RWPE2 (cell line): ENCODE measurements around the gene SGMS1.
"Not testable (repeated sequence)": the region's sequence is repeated elsewhere in the genome, so short reads cannot be mapped to it uniquely, and the experiment has no call there.

Experiments
- ATAC-seq: fragments of 200-7000 bp; cut with Tn5 transposase; 3 replicates; pipeline ENCODE4 v1.9.1; 2021; ENCODE audit warnings: low read depth
- DNase-seq: peaks from one replicate; pipeline ENCODE4 v3.0.0-alpha.2; 2020; ENCODE audit warnings: low spot score
- H3K27ac ChIP-seq: fragments of 450-650 bp; 2 replicates; pipeline ENCODE4 v1.5.1; 2017; ENCODE audit warnings: mild to moderate bottlenecking; ENCODE audit not compliant: poor library complexity, severe bottlenecking
- H3K27me3 ChIP-seq: fragments of 250-450 bp; sonication (Bioruptor Pico); 2 replicates; pipeline ENCODE4 v1.5.1; 2021; ENCODE audit warnings: mild to moderate bottlenecking, moderate library complexity; ENCODE audit not compliant: insufficient read depth, poor library complexity, severe bottlenecking
- H3K36me3 ChIP-seq: fragments of 250-450 bp; sonication (Bioruptor Pico); 2 replicates; pipeline ENCODE4 v1.5.1; 2020; ENCODE audit warnings: low read depth, mild to moderate bottlenecking, moderate library complexity
- H3K4me1 ChIP-seq: fragments of 250-450 bp; sonication (Bioruptor Pico); 2 replicates; pipeline ENCODE4 v1.5.1; 2021; ENCODE audit warnings: mild to moderate bottlenecking, moderate library complexity; ENCODE audit not compliant: insufficient read depth, poor library complexity, severe bottlenecking
- H3K4me3 ChIP-seq: fragments of 250-450 bp; sonication (Bioruptor Pico); 2 replicates; pipeline ENCODE4 v1.5.1; 2021; ENCODE audit warnings: mild to moderate bottlenecking, moderate library complexity; ENCODE audit not compliant: severe bottlenecking
- H3K9me3 ChIP-seq: fragments of 250-450 bp; sonication (Bioruptor Pico); 2 replicates; pipeline ENCODE4 v1.5.1; 2021; ENCODE audit warnings: mild to moderate bottlenecking, moderate library complexity; ENCODE audit not compliant: severe bottlenecking
- TF ChIP-seq, protein P1 (sequence below): fragments of 450-650 bp; IDR thresholded peaks from one replicate; pipeline ENCODE4 v1.5.1; 2017; ENCODE audit warnings: mild to moderate bottlenecking, moderate library complexity; ENCODE audit not compliant: poor library complexity, severe bottlenecking

The SGMS1 gene

DNA sequence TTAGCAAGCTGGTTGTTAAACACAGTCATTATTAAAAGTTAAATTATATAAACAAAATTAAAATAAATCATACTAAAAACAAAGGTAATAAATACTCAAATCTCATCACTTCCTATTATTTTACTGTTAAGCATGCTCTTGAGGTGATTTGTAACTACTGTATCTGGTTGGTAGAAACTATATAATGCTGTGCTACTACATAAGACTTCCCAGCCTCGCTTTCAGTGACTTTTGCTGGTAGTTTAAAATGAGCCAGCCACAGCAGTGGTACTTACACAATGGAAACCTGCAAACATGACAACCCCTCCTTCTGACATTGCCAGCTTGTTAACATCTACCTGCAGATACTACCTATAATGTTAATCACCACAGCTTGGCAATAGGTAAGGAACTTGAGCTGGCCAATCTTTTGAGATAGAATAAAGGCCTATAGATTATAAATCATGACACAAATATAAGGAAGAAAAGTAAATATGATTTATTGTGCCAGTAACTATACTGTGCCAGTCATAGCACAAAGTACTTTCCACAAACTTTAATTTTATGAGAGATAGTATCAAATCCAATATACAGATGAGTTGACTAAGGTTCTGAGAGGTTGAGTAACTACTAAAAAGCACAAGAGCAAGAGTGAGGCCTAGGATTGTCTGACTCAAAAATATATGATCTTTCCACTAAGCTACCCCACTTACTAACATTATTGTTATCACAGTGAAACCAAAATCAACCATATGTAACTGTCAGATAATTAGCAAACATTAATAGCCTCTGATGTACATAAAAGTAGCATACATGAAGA lies 191.3 kb downstream of the SGMS1 start:
- Histone ChIP-seq H3K36me3 (no peaks in the 10 kb centered on the region), H3K27me3 (no peaks in the 10 kb centered on the region), H3K9me3 (no peaks in the 10 kb centered on the region), H3K4me3 (no peak overlapping the region), H3K27ac (no peak overlapping the region), H3K4me1 (peaks cover 7% of the 10 kb centered on the region)
- TF ChIP-seq, protein P1, sequence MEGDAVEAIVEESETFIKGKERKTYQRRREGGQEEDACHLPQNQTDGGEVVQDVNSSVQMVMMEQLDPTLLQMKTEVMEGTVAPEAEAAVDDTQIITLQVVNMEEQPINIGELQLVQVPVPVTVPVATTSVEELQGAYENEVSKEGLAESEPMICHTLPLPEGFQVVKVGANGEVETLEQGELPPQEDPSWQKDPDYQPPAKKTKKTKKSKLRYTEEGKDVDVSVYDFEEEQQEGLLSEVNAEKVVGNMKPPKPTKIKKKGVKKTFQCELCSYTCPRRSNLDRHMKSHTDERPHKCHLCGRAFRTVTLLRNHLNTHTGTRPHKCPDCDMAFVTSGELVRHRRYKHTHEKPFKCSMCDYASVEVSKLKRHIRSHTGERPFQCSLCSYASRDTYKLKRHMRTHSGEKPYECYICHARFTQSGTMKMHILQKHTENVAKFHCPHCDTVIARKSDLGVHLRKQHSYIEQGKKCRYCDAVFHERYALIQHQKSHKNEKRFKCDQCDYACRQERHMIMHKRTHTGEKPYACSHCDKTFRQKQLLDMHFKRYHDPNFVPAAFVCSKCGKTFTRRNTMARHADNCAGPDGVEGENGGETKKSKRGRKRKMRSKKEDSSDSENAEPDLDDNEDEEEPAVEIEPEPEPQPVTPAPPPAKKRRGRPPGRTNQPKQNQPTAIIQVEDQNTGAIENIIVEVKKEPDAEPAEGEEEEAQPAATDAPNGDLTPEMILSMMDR, result no peak
- ATAC-seq (no peak), DNase-seq (no peak)

DNA sequence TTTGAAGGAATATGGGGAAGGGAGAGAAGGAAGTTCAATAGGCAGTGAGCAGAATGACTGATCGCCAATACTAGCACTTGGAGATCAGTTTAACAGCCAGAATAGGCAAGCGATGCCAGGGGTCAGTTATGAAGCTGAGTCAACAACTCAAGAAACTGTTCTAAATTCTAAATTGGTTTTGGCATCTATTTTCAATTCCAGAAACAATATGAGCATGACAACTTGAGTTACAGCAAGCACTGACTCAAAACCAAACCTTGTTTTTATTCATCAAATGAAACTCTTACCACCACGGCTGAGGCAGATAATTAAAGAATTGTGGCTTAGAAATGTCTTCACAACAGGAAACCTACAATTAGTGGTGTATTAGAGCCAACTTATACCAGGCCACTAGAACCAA lies 192.0 kb downstream of the SGMS1 start:
- Histone ChIP-seq H3K27ac (peak overlapping the region; percentile 0), H3K36me3 (no peaks in the 10 kb centered on the region), H3K9me3 (no peaks in the 10 kb centered on the region), H3K27me3 (no peaks in the 10 kb centered on the region), H3K4me1 (peaks cover 7% of the 10 kb centered on the region), H3K4me3 (no peak overlapping the region)
- no peak for DNase-seq
- TF ChIP-seq, protein P1, result no peak
- no peak for ATAC-seq

DNA sequence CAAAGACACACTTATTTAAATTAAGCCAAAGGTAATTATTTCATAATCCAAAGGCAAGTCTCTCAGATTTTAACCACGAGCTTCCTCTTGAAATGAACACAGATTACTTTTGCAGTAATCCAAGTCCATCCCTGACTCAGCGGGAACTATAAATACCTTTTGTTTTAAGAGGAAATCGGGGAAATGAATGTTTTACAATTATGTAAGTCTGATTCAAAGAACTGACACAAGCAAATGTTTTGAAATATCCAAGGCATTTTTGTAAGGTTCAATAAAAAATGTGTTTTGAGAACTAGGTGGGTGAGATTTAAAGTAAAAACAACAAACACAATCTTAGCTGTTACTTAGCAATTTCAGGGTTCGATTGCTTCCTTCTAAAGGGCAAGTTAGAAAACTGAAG lies 192.6 kb downstream of the SGMS1 start:
- peak; percentile 41; the same call in 1 of the 3 replicates for ATAC-seq
- H3K9me3 ChIP-seq, result no peaks in the 10 kb centered on the region
- H3K4me1 ChIP-seq, result peaks cover 7% of the 10 kb centered on the region
- no peak overlapping the region for H3K4me3 ChIP-seq
- no peaks in the 10 kb centered on the region for H3K27me3 ChIP-seq
- DNase-seq, result no peak
- H3K36me3 ChIP-seq, result no peaks in the 10 kb centered on the region
- TF ChIP-seq, protein P1, result no peak
- H3K27ac ChIP-seq, result peak overlapping the region; percentile 0

DNA sequence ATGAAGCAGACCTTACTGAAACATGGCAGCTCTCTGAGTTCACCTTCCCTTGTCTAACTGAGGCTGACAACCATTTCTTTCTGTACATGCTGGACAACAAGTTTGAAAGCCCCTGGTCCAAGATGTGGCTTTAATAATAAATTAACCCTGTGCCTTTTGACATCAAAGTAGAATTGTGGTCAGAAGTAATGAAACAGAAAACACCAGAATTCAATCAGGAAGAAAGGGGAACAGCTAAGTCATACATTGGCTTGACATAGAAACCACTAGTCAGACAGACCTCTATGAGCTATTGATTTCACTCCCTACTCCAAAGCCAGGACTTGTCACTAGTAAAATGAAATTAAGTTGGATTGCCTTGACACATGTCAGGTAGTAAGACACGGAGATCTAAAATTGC lies 197.3 kb downstream of the SGMS1 start:
- H3K4me3 ChIP-seq, result no peak overlapping the region
- DNase-seq, result no peak
- ATAC-seq, result no peak
- no peaks in the 10 kb centered on the region for H3K36me3 ChIP-seq
- H3K27me3 ChIP-seq, result no peaks in the 10 kb centered on the region
- H3K4me1 ChIP-seq, result peaks cover 7% of the 10 kb centered on the region
- no peaks in the 10 kb centered on the region for H3K9me3 ChIP-seq
- TF ChIP-seq, protein P1, result no peak
- H3K27ac ChIP-seq, result no peak overlapping the region

DNA sequence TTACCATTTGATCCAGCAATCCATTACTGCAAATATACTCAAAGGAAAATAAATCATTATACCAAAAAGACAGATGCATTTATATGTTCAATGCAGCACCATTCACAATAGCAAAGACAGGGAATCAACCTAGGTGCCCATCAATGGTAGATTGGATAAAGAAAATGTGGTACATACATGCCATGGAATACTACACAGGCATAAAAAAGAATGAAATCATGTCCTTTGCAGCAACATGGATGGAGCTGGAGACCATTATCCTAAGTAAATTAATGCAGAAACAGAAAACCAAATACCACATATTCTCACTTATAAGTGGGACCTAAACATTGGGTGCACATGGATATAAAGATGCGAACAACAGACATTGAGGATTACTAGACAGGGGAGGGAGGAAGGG lies 198.5 kb downstream of the SGMS1 start:
- H3K27me3 ChIP-seq, DNase-seq, H3K4me3 ChIP-seq, H3K9me3 ChIP-seq, H3K4me1 ChIP-seq, ATAC-seq, H3K27ac ChIP-seq, H3K36me3 ChIP-seq: not testable (repeated sequence)
